HK-2 (cell line): Measurements from ENCODE around the gene DMRT2.

Experiments used
- DNase-seq: peaks from one replicate; pipeline ENCODE4 v3.0.0-alpha.2; 2018; ENCODE audit not compliant: unreplicated experiment

DMRT2 gene

DNA sequence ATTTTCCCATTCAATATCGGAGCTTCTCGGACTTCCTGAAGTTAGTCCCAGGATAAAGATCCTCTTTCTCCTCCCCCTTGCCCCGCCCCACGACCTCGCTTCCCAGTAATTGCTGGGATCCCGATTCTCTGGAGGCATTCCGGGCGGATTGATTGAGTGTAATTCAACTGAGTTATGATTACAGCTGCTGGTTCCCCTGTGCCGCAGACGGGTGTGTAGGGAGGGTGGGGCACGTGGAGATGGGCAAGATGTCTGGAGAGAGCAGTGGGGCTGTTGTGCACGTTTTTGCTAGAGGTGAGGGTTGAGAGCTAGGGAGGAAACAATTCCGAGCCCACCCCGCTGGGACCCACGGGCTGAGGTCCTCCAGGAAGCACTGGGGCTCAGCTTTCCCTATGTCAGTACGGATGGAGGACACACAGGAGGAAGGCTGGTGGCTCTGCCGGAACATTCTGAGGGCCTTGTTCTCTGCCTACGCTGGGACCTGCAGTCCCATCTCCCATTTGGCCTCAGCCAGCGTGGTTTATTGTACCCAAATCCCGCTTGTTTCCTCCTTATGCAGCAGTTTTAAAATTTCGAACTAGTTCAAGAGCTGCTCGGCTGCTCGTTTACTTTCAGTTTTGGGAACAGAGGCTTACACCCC is 2.4 kb upstream of the DMRT2 start:
- DNase-seq = no peak

GRCh38 chr9:1048231-1048619 is 1.9 kb upstream of the DMRT2 start:
- DNase-seq = no peak

- no peak for DNase-seq
Observed at GRCh38 chr9:1048811-1049210, 1.3 kb upstream of the DMRT2 start.

DNA sequence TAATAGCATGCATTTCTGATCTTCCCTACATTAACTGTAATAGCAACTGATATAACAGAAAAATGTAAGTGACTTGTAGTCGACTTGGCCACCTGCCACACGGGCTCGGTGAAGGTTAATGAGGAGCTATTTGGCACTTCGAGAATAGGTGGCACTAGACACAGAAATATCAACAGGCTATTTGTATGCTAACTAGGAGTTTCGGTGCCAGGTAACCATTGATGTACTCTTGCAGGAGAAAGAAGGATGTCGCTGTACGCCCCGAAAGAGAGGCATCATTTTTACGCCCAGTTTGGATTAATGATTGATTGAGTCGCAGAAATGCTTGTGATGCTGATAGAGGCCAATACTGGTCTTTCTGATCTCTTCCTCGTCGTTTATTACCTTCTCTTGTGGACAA is 516 bp upstream of the DMRT2 start:
- DNase-seq = no peak

- DNase-seq = no peak
Observed at GRCh38 chr9:1051210-1051583, 1.0 kb downstream of the DMRT2 start.

GRCh38 chr9:1051584-1052275 is 1.6 kb downstream of the DMRT2 start:
- DNase-seq = no peak

DNA sequence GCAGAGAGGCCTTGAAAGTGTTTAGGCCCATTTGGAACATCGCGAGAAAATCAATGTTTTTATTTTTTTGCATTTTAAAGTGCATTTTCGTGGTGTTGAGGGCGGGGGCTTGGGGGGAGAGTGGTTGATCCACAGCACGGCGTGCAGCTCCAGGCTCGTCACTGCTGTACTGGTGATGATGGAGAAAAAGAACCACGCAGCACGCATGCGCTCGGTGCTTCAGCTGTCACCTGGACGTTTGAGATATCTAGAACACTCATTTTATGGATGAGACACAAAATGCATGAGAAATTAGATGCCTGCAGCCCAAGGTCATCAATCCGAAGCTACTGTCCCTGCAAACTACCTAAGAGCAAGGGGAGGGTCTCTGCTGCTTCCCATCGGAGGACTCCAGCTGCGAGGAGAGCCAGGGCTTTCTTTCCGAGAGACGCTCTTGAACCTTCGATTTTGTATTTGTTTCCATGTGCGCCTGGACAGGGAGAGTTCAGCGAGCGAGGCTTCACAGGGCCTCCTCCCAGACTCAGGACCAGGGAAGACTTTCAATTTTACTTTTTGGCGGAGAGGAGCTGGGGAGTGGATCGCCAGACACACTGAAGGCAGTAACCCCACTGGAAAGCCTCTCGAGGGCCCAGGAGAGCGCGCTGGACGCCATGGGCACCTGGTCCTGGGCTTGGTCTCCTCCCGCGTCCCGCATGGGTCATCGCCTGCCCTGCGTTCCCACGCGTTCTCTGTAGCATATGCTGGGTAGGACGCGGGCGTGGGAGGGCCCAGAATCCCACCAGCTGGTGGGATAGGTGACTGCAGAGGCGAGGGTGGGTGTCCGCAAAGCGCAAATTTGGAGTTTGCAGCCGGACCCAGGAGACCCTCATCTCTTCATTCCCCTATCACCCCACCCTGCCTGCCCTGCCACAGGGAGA is 2.5 kb downstream of the DMRT2 start:
- DNase-seq = no peak

DNA sequence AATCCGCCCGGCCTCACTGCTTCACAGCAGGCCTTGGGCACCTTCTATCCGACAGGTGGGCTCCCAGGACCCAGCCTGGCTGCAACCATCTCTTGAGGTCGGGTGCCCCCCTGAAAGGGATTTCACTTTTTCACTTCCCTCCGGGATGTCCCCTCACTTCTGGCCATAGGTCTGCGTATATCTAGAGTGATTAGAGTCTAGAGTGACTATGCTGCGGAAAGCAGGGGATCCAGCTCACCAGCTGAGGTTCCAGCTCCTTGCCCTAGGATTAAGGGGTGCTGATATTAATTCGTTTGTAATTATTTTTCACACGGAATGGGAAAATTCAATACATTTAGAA is 3.1 kb downstream of the DMRT2 start:
- DNase-seq = no peak

GRCh38 chr9:1053986-1054425 is 3.8 kb downstream of the DMRT2 start:
- no peak for DNase-seq

DNA sequence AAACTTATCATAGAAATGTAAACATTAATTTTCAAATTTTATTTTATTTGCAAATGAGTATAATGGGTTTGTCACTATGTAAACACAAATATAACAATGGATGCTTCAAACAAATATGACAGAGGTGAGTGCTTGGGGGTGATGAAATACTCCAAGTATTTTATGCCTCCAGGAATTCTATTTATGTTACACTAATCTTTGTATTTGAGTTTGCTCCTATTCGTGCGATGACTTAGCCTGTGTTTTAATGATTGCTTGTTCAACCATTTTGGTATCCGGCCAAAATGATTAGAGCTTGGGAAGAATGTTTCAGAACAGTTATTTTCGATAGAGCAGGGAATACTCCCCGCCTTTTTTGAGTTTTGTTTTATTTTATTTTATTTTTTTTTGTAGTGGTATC is 5.0 kb downstream of the DMRT2 start:
- DNase-seq = no peak

DNA sequence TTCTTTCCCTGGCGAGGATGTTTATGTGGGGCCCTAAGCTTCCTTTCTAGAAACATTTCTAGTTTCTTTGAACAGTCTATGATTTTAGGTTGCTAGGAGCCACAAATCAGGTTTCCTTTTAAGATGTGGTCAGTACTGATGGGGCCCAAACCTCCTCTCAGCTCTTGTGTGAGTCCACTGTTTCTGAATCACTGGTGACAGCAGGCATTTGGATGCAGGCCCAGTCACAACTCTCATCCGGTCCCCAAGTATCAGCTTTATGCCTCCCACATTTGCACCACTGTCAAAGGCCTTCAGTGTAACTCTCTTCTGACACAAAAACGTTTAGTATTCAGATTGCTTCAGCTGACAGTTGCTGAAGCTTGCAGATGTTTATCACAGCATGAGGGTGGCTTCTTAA is 7.8 kb downstream of the DMRT2 start:
- DNase-seq = no peak

DNA sequence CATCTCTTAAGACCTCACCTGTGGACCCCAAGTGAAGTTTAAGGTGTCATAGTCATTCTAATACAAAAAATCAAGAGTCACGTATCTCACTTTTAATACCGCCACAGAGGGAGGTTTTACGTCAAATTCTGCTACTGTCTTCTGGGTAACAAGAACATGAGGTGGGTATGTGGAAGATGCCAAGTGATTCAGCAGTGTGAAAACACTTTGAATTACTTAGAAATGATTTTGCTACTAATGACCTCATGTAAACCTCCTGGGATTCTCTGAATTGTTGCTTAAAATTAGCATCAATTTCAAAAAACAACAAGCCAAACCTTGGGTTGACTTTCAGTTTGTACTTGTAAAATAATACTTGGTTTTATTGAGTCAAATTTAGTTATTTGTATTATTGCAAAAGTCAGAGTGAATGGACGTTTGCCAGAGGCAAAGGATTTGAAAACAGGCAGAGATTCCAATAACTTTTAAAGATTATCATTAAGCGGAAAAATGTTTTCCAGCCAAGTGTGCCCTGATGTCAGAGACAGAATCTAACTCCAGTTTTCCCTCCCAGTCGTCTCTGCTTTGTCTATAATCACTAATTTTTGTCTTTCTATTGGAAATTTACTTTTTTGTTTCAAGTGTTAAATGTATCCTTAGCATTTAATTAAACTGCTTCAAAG is 8.8 kb downstream of the DMRT2 start:
- DNase-seq = no peak

DNA sequence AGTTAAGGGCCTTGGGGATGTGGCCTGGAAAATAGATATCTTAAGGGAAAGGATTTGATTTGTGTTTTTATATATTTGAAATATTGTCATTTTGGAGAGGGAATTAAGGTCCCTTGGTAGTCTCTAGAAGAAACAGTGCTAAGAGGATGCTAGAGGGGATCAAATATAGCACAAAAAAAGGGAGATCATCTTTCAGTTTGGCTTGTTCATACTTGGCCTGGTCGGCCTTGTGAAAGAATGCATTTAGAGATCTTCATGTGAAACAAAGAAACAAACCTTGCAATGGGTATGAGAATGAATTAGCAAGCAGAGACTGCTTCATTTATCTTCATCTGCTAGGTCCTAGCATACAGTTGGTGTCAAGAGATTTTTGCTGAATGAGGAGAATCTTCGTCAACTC is 15.0 kb downstream of the DMRT2 start:
- no peak for DNase-seq

- DNase-seq = no peak
Observed at GRCh38 chr9:1070692-1071091, 20.5 kb downstream of the DMRT2 start.

DNA sequence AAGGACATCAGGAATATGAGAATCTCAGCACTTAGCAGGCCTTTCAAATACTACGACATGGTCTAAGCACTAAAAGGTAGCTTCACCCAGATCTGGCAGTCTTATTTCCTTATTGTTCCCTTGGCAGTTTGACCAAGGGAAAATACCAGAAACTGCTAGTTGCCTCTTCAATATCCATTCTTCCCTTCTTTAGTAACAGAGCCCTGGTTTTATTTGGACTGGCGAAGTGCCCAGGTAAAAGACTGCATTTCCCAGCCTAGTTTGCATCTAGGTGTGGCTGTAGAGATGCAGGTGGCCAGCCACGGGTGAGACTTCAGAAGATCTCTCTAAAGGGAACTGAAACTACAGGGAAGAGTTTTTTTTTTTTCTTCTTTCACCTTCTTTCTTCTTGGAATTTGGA is 21.6 kb downstream of the DMRT2 start:
- DNase-seq = no peak

GRCh38 chr9:1073497-1073896 is 23.3 kb downstream of the DMRT2 start:
- DNase-seq = no peak

DNA sequence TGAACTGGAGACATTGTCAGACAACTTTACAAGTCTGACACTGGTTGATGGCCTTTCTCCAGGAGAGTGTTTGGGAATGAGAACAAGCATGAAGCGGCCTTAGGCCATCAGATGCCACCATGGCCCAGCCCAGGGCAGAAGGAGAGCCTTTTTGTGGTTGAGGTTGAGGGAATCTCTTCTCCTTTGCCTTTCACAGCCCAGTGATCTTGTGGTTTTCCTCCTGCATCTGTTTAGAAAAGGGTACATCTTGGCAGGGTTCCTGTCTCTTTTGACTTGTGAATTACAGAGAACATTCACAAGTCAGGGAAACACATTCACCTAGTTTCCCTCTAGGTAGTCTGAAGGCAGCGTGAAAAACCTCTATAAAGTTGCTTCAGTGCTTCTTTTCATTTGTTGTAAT is 27.5 kb downstream of the DMRT2 start:
- no peak for DNase-seq

DNA sequence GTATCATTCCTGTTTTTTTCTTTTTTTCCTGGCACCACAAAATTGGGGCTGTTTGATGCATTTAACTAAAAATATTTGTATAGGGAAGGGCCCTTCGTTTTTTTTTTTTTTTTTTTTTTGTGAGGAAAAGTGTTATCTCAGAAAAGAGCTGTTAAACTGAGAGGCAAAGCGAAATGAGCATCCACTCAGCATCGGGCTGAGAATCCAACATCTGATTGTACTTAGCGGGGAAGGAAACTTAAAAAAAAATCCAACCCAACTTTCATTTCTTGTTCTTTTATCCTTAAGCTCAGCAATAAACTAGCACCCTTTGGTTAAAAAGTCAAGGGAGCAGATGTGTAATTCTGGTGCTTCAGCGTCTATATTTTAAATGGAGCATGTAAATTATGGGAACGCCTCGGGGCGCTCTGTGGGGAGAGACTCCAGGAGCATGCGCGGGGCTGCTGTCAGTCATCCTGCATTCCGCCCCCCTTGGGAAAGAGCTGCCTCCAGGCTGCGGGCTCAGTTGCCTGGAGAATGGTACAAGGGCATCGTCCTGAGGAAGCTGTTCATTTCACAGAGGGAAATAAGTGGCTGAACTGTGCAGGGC is 33.3 kb downstream of the DMRT2 start:
- no peak for DNase-seq

DNA sequence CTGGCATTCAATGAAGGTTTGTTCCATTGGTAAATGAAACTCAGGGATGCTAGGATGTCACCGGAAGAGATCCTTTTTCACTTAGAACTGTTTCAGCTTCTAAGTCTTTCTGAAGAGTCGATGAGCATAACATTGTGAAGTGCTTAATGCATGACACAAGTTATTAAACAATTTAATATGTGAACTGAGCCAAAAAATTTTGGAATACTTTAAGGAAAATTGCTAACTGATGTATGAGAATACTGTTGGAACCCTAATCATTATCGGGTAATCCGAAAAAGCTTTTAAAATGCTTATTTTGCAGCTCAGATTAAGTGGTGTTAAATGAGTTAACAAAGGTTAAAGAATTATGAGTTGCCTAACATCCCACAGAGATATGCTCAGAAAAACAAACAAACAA is 34.9 kb downstream of the DMRT2 start:
- no peak for DNase-seq

DNA sequence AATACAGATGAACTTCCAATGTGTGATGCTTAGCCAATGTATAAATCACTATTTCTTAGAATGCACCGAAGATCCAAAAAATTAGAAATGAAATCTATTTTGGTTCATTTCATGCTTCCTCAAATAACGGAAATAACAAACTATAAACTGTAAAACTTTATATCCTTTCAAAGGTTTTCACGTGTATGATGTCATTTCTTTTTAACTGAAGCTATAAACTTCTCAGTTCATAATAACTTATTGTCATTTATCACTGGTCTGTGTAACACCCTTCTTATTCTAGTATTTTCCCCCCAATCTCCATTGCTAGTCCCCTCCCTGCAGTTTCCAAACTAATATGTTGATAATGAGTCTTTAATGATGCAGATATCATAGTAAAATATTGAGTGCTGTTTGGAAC is 36.4 kb downstream of the DMRT2 start:
- DNase-seq = no peak

DNA sequence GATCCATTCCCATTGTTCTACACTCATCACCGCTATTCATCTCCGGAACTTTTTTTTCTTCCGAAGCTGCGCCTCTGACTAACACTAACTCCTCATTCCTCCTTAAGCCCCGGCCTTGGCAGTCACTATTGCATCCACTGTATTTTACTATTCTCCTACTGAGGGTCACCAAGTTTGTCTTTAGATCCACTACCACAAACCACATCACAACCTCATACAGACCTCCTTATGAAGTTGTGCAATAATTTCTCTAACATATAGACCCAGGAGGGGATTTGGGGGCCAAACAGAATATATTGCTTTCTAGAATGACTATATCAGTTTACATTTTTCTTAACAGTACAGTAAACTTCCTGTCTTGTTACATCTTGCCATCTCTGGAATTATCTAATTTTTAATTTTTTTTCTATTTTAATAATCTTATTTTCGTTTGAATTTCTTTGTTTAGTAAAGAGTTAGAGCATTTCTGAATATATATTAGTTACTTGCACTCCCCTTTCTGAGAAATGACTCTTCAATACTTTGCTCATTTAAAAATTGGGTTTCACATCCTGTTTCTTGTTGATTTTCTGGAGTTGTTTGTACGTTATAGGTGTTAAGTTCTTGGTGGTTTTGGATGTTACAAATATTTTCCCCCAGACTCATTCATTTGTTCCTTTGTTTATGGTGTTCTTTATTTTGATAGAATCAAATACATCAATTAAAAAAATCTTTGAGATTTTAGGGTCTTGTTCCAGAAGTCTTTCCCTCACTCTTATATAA is 37.1 kb downstream of the DMRT2 start:
- DNase-seq = no peak
